ENCODE results near the gene ELP5.
"Not testable (repeated sequence)": the region's sequence is repeated elsewhere in the genome, so short reads cannot be mapped to it uniquely, and the experiment has no call there.

The ELP5 gene

GRCh38 chr17:7236808-7237207 lies 15.2 kb upstream of the ELP5 start:
- DNase-seq (ENCODE audit: low spot score) = no peak

GRCh38 chr17:7237266-7237760 lies 14.7 kb upstream of the ELP5 start:
- DNase-seq (ENCODE audit: low spot score) = no peak

- peak; percentile 87 for DNase-seq (ENCODE audit: low spot score)
Measured at GRCh38 chr17:7237761-7238419, 14.1 kb upstream of the ELP5 start.

- peak; percentile 50 for DNase-seq (ENCODE audit: low spot score)
Measured at GRCh38 chr17:7238420-7239090, 13.5 kb upstream of the ELP5 start.

- peak; percentile 99 for DNase-seq (ENCODE audit: low spot score)
Measured at GRCh38 chr17:7239091-7240027, 12.7 kb upstream of the ELP5 start, which contains the start of gene PHF23. PHF23 (minus strand) TSS chr17:7239457; CDS start chr17:7239279, 178 bp downstream.

- no peak for DNase-seq (ENCODE audit: low spot score)
Measured at GRCh38 chr17:7240375-7240774, 11.6 kb upstream of the ELP5 start.

GRCh38 chr17:7241090-7241733 lies 10.8 kb upstream of the ELP5 start:
- DNase-seq (ENCODE audit: low spot score) = no peak

GRCh38 chr17:7241783-7242716 lies 10.0 kb upstream of the ELP5 start, which contains the start of gene GABARAP:
GABARAP (minus strand) TSS chr17:7242449; CDS start chr17:7242330, 119 bp downstream.
- DNase-seq (ENCODE audit: low spot score) = peak; percentile 92

- DNase-seq (ENCODE audit: low spot score) = peak; percentile 92
Measured at GRCh38 chr17:7242717-7243452, 9.1 kb upstream of the ELP5 start.

- DNase-seq (ENCODE audit: low spot score) = no peak
Measured at GRCh38 chr17:7243453-7243729, 8.6 kb upstream of the ELP5 start.

- DNase-seq (ENCODE audit: low spot score) = not testable (repeated sequence)
Measured at GRCh38 chr17:7243838-7244237, 8.2 kb upstream of the ELP5 start.

- DNase-seq (ENCODE audit: low spot score) = no peak
Measured at GRCh38 chr17:7246779-7247178, 5.2 kb upstream of the ELP5 start.

GRCh38 chr17:7248796-7249195 lies 3.2 kb upstream of the ELP5 start:
- DNase-seq (ENCODE audit: low spot score) = no peak

- DNase-seq (ENCODE audit: low spot score) = no peak
Measured at GRCh38 chr17:7249214-7249613, 2.8 kb upstream of the ELP5 start.

- no peak for DNase-seq (ENCODE audit: low spot score)
Measured at GRCh38 chr17:7249830-7250229, 2.2 kb upstream of the ELP5 start.

- no peak for DNase-seq (ENCODE audit: low spot score)
Measured at GRCh38 chr17:7250695-7251627, 1.1 kb upstream of the ELP5 start.

GRCh38 chr17:7251661-7252175 lies 297 bp upstream of the ELP5 start, which contains the start of gene CTDNEP1:
CTDNEP1 (minus strand) TSS chr17:7251734; CDS start chr17:7251296, 438 bp downstream.
- DNase-seq (ENCODE audit: low spot score) = peak; percentile 97

GRCh38 chr17:7253082-7253481 lies 1.1 kb downstream of the ELP5 start:
- no peak for DNase-seq (ENCODE audit: low spot score)

GRCh38 chr17:7254511-7254910 lies 2.5 kb downstream of the ELP5 start:
- no peak for DNase-seq (ENCODE audit: low spot score)

All from GM03348 (cell line).